Fibroblast of skin of right biceps (primary cell): Measurements from ENCODE around the gene NDE1.
"Not testable (repeated sequence)": the region's sequence is repeated elsewhere in the genome, so short reads cannot be mapped to it uniquely, and the experiment has no call there.

Source experiments
- DNase-seq: peaks from one replicate; pipeline ENCODE4 v3.0.0-alpha.2; 2013

The NDE1 gene

GRCh38 chr16:15701975-15702970, 52.2 kb downstream of the NDE1 start:
- peak; percentile 28 for DNase-seq

GRCh38 chr16:15703029-15703736, 53.1 kb downstream of the NDE1 start:
- DNase-seq: no peak

GRCh38 chr16:15704545-15704987, 54.5 kb downstream of the NDE1 start:
- peak; percentile 61 for DNase-seq

GRCh38 chr16:15705064-15705565, 55.1 kb downstream of the NDE1 start:
- DNase-seq: no peak

- no peak for DNase-seq
Measured at GRCh38 chr16:15707332-15707731, 57.3 kb downstream of the NDE1 start.

GRCh38 chr16:15708096-15708495, 58.1 kb downstream of the NDE1 start:
- peak; percentile 24 for DNase-seq

GRCh38 chr16:15708997-15709396, 59.0 kb downstream of the NDE1 start:
- no peak for DNase-seq

GRCh38 chr16:15714393-15715172, 64.5 kb downstream of the NDE1 start:
- no peak for DNase-seq

GRCh38 chr16:15715221-15715620, 65.2 kb downstream of the NDE1 start:
- DNase-seq: no peak

- DNase-seq: no peak
Measured at GRCh38 chr16:15716694-15717447, 66.8 kb downstream of the NDE1 start.

- no peak for DNase-seq
Measured at GRCh38 chr16:15721018-15721417, 71.0 kb downstream of the NDE1 start.

GRCh38 chr16:15723808-15724207, 73.8 kb downstream of the NDE1 start:
- no peak for DNase-seq

- DNase-seq: no peak
Measured at GRCh38 chr16:15725641-15726240, 75.7 kb downstream of the NDE1 start.

GRCh38 chr16:15726715-15727114, 76.7 kb downstream of the NDE1 start:
- DNase-seq: no peak

- not testable (repeated sequence) for DNase-seq
Measured at GRCh38 chr16:15727697-15728096, 77.7 kb downstream of the NDE1 start.

GRCh38 chr16:15729152-15729551, 79.1 kb downstream of the NDE1 start:
- DNase-seq: no peak

GRCh38 chr16:15732416-15732815, 82.4 kb downstream of the NDE1 start:
- DNase-seq: peak; percentile 10

- no peak for DNase-seq
Measured at GRCh38 chr16:15735610-15736009, 85.6 kb downstream of the NDE1 start.

GRCh38 chr16:15736529-15736928, 86.5 kb downstream of the NDE1 start:
- DNase-seq: no peak

- DNase-seq: no peak
Measured at GRCh38 chr16:15737140-15737644, 87.1 kb downstream of the NDE1 start.

GRCh38 chr16:15739464-15739863, 89.4 kb downstream of the NDE1 start:
- no peak for DNase-seq
